ENCODE measurements around the gene NOD1.

GRCh38 chr7:30395676-30396075 lies 82.9 kb downstream of the NOD1 start:
- TF ChIP-seq POLR2AphosphoS5 (IDR thresholded peaks at IDR 0.05; ENCODE audit: insufficient read depth in 1 of 2, low read depth in 1 of 2) (no peak), CTCF (IDR thresholded peaks at IDR 0.05) (no peak), POLR2A (IDR thresholded peaks at IDR 0.05) (no peak)
